Left hindlimb (tissue), 1 donor: ENCODE measurements around the gene OR12D2.
"Not testable (repeated sequence)": the region's sequence is repeated elsewhere in the genome, so short reads cannot be mapped to it uniquely, and the experiment has no call there.

Experiments used
- DNase-seq: peaks from one replicate; pipeline ENCODE4 v3.0.0-alpha.2; 2018

The OR12D2 gene

GRCh38 chr6:29395331-29395730 is at the start of gene OR12D2:
OR12D2 (plus strand) TSS chr6:29395631; CDS start chr6:29396700, 1,069 bp downstream.
- DNase-seq, result no peak

GRCh38 chr6:29349348-29349747 is 46.1 kb upstream of the OR12D2 start:
- DNase-seq, result not testable (repeated sequence)

GRCh38 chr6:29354980-29355379 is 40.5 kb upstream of the OR12D2 start:
- DNase-seq, result no peak

GRCh38 chr6:29355603-29356002 is 39.8 kb upstream of the OR12D2 start:
- DNase-seq, result no peak

GRCh38 chr6:29368765-29369164 is 26.7 kb upstream of the OR12D2 start, which contains the start of gene OR5V1:
OR5V1 (minus strand) TSS chr6:29368865; CDS start chr6:29356195, 12,670 bp downstream.
- DNase-seq, result no peak

- no peak for DNase-seq
Observed at GRCh38 chr6:29375191-29375590, 20.2 kb upstream of the OR12D2 start, which contains the start of gene OR12D3. OR12D3 (minus strand) TSS chr6:29375291; CDS start chr6:29375287, 4 bp downstream.

GRCh38 chr6:29376003-29376402 is 19.4 kb upstream of the OR12D2 start:
- DNase-seq, result no peak

GRCh38 chr6:29388533-29388932 is 6.9 kb upstream of the OR12D2 start:
- DNase-seq, result no peak

GRCh38 chr6:29399525-29399924 is 4.1 kb downstream of the OR12D2 start:
- DNase-seq, result no peak

- no peak for DNase-seq
Observed at GRCh38 chr6:29403801-29404200, 8.4 kb downstream of the OR12D2 start.

- no peak for DNase-seq
Observed at GRCh38 chr6:29414588-29414987, 19.2 kb downstream of the OR12D2 start, which contains the start of gene OR12D1. OR12D1 (plus strand) TSS chr6:29414928.

- no peak for DNase-seq
Observed at GRCh38 chr6:29419516-29419915, 24.1 kb downstream of the OR12D2 start.

GRCh38 chr6:29424168-29424567 is 28.7 kb downstream of the OR12D2 start:
- no peak for DNase-seq

GRCh38 chr6:29424575-29424974 is 29.1 kb downstream of the OR12D2 start:
- no peak for DNase-seq

GRCh38 chr6:29425075-29425474 is 29.6 kb downstream of the OR12D2 start:
- no peak for DNase-seq

- DNase-seq, result no peak
Observed at GRCh38 chr6:29426654-29427053, 31.2 kb downstream of the OR12D2 start.

GRCh38 chr6:29436730-29437129 is 41.3 kb downstream of the OR12D2 start:
- not testable (repeated sequence) for DNase-seq

GRCh38 chr6:29439006-29439405 is 43.6 kb downstream of the OR12D2 start, which contains the start of gene OR10C1:
OR10C1 (plus strand) TSS chr6:29439306; CDS start chr6:29440016, 710 bp downstream.
- no peak for DNase-seq

GRCh38 chr6:29442719-29443118 is 47.3 kb downstream of the OR12D2 start:
- DNase-seq, result no peak

- not testable (repeated sequence) for DNase-seq
Observed at GRCh38 chr6:29444031-29444430, 48.6 kb downstream of the OR12D2 start.
